Activated T-helper 9 cell treated with anti-CD3 and anti-CD28 coated beads, Interleukin-2, amount 50 U/mL, for 16 hours (primary cell): ENCODE results near the gene BOLA3.
"Not testable (repeated sequence)": the region's sequence is repeated elsewhere in the genome, so short reads cannot be mapped to it uniquely, and the experiment has no call there.

Experiments
- DNase-seq: peaks from one replicate; pipeline ENCODE4 v3.0.0-alpha.2; 2020; ENCODE audit warnings: low read depth

Gene BOLA3

DNA sequence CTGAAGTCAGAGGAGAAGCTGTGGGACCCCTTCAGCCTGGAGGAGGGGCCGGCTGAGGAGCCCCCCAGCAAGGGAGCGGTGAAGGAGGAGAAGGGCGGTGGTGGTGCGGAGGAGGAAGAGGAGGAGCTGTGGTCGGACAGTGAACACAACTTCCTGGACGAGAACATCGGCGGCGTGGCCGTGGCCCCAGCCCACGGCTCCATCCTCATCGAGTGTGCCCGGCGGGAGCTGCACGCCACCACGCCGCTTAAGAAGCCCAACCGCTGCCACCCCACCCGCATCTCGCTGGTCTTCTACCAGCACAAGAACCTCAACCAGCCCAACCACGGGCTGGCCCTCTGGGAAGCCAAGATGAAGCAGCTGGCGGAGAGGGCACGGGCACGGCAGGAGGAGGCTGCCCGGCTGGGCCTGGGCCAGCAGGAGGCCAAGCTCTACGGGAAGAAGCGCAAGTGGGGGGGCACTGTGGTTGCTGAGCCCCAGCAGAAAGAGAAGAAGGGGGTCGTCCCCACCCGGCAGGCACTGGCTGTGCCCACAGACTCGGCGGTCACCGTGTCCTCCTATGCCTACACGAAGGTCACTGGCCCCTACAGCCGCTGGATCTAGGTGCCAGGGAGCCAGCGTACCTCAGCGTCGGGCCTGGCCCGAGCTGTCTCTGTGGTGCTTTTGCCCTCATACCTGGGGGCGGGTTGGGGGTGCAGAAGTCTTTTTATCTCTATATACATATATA is 46.0 kb downstream of the BOLA3 start:
- no peak for DNase-seq

GRCh38 chr2:74100254-74101216 is 47.2 kb downstream of the BOLA3 start:
- no peak for DNase-seq

DNA sequence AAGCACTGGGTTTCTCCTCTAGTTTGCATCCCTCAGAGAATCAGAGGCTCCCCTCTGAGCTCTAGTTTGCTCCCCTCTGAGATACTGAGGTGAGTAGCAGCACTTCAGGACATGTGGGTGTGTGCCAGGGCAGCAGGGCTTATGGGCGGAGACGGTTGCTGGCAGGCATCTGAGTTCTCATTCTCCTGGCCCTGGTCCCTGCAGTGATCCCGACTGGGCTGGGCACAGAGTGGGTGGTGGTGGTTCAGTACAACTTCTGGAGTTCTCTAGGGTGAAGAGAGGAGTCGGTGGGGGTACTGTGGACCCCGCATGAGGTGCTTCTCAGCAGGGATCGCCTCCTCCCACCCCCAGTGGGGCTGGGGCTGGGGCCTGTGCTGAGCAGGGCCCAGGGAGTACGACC is 47.9 kb downstream of the BOLA3 start:
- DNase-seq: no peak

DNA sequence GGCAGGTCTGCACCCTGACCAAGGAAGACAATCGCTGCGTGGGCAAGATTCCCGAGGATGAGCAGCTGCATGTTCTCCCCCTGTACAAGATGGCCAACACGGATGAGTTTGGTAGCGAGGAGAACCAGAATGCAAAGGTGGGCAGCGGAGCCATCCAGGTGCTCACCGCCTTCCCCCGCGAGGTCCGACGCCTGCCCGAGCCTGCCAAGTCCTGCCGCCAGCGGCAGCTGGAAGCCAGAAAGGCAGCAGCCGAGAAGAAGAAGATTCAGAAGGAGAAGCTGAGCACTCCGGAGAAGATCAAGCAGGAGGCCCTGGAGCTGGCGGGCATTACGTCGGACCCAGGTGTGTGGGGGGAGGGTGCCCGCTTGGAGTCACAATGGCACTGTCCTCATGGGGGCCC is 48.4 kb downstream of the BOLA3 start:
- DNase-seq: no peak

- no peak for DNase-seq
These were observed 50.1 kb downstream of the BOLA3 start for GRCh38 chr2:74097574-74097973.

GRCh38 chr2:74096052-74096451 is 51.7 kb downstream of the BOLA3 start:
- DNase-seq: no peak

GRCh38 chr2:74095632-74096031 is 52.1 kb downstream of the BOLA3 start:
- no peak for DNase-seq

GRCh38 chr2:74094291-74094690 is 53.4 kb downstream of the BOLA3 start:
- no peak for DNase-seq

- no peak for DNase-seq
These were observed 53.9 kb downstream of the BOLA3 start for GRCh38 chr2:74093840-74094239.

DNA sequence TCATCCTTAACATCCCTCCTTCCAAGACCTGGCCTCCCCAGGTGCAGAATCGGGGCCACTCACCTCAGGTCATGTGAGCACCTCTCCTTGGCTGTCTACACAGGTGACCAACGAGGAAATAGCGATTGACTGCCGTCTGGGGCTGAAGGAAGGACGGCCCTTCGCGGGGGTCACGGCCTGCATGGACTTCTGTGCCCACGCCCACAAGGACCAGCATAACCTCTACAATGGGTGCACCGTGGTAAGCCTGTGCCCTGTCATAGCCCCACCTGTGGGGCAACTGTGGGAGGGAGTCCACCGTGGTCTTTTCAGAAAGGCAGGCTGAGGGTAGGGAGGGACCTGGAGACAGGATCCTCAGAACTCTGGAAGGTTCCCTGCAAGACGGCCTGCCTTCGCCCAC is 54.3 kb downstream of the BOLA3 start:
- no peak for DNase-seq

GRCh38 chr2:74092275-74092674 is 55.4 kb downstream of the BOLA3 start:
- no peak for DNase-seq

DNA sequence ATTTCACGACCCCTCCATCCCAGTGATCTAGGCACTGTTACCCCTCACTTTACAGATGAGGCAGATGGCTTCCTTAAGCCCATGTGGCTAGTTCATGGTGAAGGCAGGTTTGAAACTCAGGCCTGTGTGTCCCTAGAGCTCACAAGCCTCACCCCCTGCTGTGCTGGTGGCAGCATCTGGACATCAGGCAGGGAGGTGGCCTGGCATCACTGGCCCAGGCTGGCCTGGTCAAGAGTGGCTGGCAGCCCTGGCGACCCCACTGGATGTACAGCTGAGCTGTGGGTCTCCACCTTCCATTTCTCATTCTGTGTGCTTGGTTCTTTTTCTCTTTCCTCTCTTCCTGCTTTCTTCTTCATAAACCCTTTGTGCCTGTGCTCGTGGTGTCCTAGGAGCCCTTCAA is 56.3 kb downstream of the BOLA3 start:
- no peak for DNase-seq

GRCh38 chr2:74089816-74090745 is 57.6 kb downstream of the BOLA3 start:
- DNase-seq: no peak

- DNase-seq: not testable (repeated sequence)
These were observed 59.0 kb downstream of the BOLA3 start for GRCh38 chr2:74088676-74089075.

GRCh38 chr2:74087696-74088095 is 60.0 kb downstream of the BOLA3 start:
- no peak for DNase-seq

DNA sequence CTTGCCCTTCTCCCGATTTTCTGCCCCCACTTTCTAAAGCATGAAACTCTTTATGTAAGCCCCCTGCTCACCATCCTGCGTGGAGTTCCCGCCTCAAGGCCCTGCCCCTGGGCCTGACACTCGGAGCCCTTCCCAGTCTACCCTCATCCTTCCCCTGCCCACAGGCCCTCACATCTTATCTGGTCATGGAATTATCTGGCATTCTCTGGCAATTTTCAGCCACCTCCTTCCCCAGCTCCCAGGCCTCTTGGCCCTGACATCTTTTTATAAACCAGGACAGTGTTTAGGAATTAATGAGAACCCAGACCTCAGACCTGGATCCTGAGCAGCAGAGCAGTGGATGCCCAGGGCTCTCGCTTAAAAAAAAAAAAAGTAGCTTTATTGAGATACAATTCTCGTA is 61.7 kb downstream of the BOLA3 start:
- DNase-seq: no peak
